Activated T-helper 2 cell treated with anti-CD3 and anti-CD28 coated beads, Interferon-gamma antibody, Interleukin-2, Interleukin-4, amounts not matched to agents 10 μg/mL and 5 μg/mL and 100 μg/mL, durations not matched to agents 14 hours and 24 hours and 36 hours (primary cell): ENCODE measurements around the gene RPL28. TPM values are rescaled to one million over a fixed set of nuclear protein-coding genes. Genes with fewer than 3 reads are reported as not detected.

Experiments used
- DNase-seq: peaks from one replicate; pipeline ENCODE4 v3.0.0; 2021; ENCODE audit warnings: low spot score
- H3K27ac Mint-ChIP-seq: one replicate; pipeline ENCODE4 v1.8.0; 2021; ENCODE audit warnings: mixed read lengths
- H3K27me3 Mint-ChIP-seq: one replicate; pipeline ENCODE4 v1.8.0; 2021; ENCODE audit warnings: low read depth, mixed read lengths
- H3K36me3 Mint-ChIP-seq: one replicate; pipeline ENCODE4 v1.8.0; 2021; ENCODE audit warnings: low read depth, mixed read lengths
- H3K4me1 Mint-ChIP-seq: one replicate; pipeline ENCODE4 v1.8.0; 2021; ENCODE audit warnings: low read depth, mixed read lengths
- H3K4me3 Mint-ChIP-seq: one replicate; pipeline ENCODE4 v1.8.0; 2021; ENCODE audit warnings: low read depth, mild to moderate bottlenecking, moderate library complexity, mixed read lengths
- H3K9me3 Mint-ChIP-seq: one replicate; pipeline ENCODE4 v1.8.0; 2021; ENCODE audit warnings: mixed read lengths
- intact Hi-C: fragments of 100-400 bp; cut with micrococcal nuclease; formaldehyde crosslinking; loops from one replicate; pipeline ENCODE4 v1.15.1; 2023
- total RNA-seq: library from RNA; stranded (reverse); gene quantifications from 2 replicates; pipeline ENCODE4 v1.2.3, GENCODE V29; 2022

Gene RPL28
- total RNA-seq, 1 donor from 2014 or later, result 2,207 TPM

DNA sequence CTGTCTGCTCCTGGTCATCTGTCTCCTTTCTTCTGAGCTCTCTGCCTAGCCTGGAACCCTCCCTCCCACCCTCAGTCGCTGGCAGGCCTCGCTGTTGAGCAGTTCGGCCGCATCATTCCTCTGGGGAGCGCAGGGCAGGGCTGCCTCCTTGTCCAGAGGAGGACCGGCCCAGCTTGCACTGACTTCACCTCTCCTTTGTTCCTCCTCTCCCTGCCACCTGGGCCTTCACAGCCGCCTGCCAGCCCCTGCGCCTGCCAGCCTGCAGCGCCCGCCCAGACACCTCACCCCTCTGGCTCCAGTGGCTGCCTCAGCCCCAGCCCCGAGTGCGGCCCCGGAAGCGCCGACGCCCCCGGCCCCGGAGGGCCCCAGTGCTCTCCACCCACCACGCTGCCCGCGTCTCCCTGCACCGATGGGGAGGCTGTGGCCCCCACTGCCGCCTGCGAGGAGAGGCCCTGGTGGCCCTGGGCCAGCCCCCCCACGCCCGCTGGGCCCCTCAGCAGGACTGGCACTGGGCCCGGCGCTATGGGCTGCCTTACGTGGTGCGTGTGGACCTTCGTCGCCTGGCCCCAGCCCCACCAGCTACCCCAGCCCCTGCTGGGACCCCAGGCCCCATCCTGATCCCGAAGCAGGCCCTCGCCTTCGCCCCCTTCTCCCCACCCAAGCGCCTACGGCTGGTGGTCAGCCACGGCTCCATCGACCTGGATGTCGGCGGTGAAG, 38.8 kb upstream of the RPL28 start:
- no peak overlapping the region for H3K27ac Mint-ChIP-seq
- no peak for DNase-seq
- H3K9me3 Mint-ChIP-seq, result no peaks in the 10 kb centered on the region
- H3K27me3 Mint-ChIP-seq, result peaks cover 8% of the 10 kb centered on the region
- no peaks in the 10 kb centered on the region for H3K4me1 Mint-ChIP-seq
- no peak overlapping the region for H3K4me3 Mint-ChIP-seq
- H3K36me3 Mint-ChIP-seq, result peaks cover 17% of the 10 kb centered on the region
- intact Hi-C loops, result no loop called here

- no peaks in the 10 kb centered on the region for H3K9me3 Mint-ChIP-seq
- no peaks in the 10 kb centered on the region for H3K4me1 Mint-ChIP-seq
- H3K27me3 Mint-ChIP-seq, result peaks cover 14% of the 10 kb centered on the region
- intact Hi-C loops, result no loop called here
- no peak overlapping the region for H3K27ac Mint-ChIP-seq
- no peak for DNase-seq
- H3K4me3 Mint-ChIP-seq, result no peak overlapping the region
- H3K36me3 Mint-ChIP-seq, result peaks cover 15% of the 10 kb centered on the region
Measured at GRCh38 chr19:55347442-55348009, 38.2 kb upstream of the RPL28 start.

DNA sequence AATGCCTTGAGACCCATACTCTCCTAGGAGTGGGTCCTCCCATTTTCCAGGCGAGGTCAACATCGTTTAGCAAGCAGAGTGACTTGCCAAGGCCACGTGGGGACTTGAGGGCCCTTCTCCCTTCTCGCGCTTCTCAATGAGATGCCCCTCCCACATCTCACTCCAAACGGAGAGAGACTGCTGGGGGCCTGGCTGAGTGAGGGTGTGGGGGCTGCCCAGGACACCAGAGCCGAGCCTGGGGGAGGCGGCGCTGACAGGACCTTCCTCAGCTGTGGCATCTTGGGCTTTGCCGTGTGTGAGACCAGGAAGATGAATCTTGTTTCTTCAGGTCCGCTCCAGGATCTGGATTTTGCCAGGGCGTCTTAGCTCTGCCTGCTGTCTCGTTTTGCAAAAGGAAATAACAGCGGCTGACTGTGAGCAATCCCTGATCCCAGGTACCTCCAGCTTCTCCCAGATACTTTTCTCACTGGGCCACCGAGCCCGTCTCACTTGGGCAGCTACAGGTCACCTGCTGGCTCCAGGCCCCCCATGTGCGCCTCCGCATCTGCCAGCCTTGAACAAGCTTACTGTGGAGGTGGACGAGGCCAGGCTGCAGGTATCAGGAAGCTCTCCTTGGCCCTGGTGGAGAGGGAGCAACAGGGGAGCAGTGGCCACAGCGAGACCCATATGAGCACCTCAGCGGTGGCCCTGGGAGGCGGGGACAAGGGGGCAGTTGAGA, 37.3 kb upstream of the RPL28 start:
- no peak for DNase-seq
- no peaks in the 10 kb centered on the region for H3K4me1 Mint-ChIP-seq
- H3K4me3 Mint-ChIP-seq, result no peak overlapping the region
- no peaks in the 10 kb centered on the region for H3K9me3 Mint-ChIP-seq
- H3K36me3 Mint-ChIP-seq, result peaks cover 7% of the 10 kb centered on the region
- H3K27ac Mint-ChIP-seq, result no peak overlapping the region
- peaks cover 24% of the 10 kb centered on the region for H3K27me3 Mint-ChIP-seq
- intact Hi-C loops, result no loop called here

DNA sequence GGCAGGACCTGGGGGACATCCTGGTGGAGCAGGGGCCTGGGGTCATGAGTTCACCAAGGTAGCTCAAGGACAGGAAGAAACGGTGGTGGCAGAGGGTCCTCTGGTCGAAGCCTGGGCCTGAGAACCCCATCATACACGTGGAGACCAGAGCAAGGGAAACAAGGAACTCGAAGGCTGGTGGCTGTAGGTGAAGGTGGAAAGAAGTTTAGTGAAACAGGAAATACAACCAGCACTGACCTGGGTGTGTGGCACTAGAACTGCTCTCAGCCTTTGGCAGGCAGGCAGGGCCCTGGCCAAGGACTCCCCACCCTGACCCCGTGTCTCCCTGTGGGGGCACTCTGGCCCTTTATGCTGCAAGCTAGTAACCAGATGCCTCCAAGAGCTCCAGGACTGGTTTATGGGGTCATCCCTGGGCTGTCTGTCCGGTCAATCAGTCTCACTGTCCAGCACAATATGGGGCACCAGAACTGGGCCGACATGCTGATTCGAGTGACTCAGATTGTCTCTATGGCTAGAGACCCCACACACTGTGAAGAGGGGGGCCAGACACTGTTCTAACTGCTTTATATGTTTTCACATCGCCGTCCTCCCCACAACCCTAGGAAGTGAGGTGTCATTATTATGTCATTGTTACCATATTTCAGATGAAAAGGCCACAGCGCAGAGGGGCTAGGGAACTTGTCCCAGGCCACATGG, 35.0 kb upstream of the RPL28 start:
- no peak overlapping the region for H3K4me3 Mint-ChIP-seq
- H3K27me3 Mint-ChIP-seq, result peaks cover 35% of the 10 kb centered on the region
- H3K4me1 Mint-ChIP-seq, result no peaks in the 10 kb centered on the region
- intact Hi-C loops, result no loop called here
- no peak for DNase-seq
- peaks cover 3% of the 10 kb centered on the region for H3K36me3 Mint-ChIP-seq
- no peaks in the 10 kb centered on the region for H3K9me3 Mint-ChIP-seq
- no peak overlapping the region for H3K27ac Mint-ChIP-seq

DNA sequence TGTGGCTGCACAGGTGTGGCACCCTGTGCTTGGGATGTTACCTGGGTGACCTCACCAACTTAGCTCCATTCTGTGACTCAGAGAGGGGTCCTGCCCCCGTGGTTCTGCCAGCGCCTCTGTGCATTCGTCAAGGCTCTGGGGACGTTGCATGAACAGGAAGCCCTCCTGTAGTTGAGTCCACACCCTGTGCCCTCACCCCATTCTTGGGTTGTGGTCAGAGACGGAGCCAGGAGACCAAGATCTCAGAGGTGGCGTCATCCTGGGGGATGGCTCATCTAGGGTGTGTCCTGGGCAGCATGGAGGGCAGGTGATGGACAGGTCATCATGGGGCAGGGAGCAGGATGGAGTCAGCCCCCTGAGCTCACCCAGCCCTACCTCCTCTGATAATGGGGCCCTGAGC, 33.7 kb upstream of the RPL28 start:
- intact Hi-C loops, result no loop called here
- Mint-ChIP-seq H3K27ac (no peak overlapping the region), H3K36me3 (peaks cover 3% of the 10 kb centered on the region), H3K27me3 (peaks cover 41% of the 10 kb centered on the region), H3K4me3 (no peak overlapping the region), H3K9me3 (no peaks in the 10 kb centered on the region), H3K4me1 (no peaks in the 10 kb centered on the region)
- no peak for DNase-seq

DNA sequence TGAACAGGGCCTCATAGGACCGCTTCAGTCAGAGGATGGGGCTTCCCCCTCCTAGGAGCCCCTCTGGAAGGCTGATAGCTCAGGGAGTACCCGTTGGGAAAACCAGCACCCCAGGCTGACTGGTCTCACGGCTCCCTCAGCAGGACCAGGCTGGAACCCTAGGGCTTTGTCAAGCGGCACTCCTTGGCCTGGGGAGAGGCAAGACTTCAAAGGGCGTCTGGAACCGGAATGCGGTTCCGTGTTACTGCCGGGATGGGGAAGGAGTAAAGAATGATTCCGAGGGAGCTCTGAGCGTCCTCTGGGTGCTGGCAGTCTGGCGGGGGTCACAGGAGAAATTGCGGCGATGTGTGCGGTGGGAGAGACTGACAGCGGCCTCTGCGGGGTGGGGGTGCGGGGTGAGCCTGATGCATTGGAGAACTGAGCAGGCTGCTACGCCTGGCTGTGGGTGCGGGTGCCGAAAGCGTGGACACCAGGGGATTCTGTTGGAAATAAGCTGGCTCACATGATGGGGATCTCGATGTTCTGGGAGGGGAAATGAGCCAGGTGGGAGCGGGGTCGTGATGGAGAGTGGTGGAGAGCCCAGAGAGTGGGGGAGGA, 33.1 kb upstream of the RPL28 start:
- Mint-ChIP-seq H3K4me3 (peak overlapping the region; percentile 15), H3K4me1 (no peaks in the 10 kb centered on the region), H3K9me3 (no peaks in the 10 kb centered on the region), H3K36me3 (peaks cover 3% of the 10 kb centered on the region), H3K27me3 (peaks cover 46% of the 10 kb centered on the region), H3K27ac (no peak overlapping the region)
- intact Hi-C loops, result no loop called here
- no peak for DNase-seq

DNA sequence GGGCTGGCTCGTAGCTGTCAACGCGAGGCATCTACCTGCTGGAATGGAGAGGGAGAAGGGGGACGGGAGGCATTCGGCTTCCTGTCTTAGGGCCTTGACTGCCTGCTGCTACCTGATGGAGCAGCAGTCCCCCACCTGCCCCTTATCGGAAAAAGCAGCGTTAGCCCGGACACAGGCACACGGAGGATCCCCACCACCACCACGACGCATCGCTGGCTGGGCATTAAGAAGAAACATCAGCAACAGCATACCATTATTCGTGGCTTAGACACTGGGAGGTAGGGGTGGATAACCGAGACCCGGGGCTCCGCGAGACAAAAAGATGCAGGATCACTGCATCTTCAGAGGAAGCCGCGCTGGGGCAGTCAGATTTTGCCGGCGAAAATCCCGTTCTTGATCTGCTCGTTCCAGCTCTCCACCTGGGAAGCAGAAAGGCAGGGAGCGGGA, 32.4 kb upstream of the RPL28 start:
- H3K27ac Mint-ChIP-seq, result no peak overlapping the region
- H3K27me3 Mint-ChIP-seq, result peaks cover 46% of the 10 kb centered on the region
- no peak for DNase-seq
- intact Hi-C loops, result no loop called here
- H3K36me3 Mint-ChIP-seq, result no peaks in the 10 kb centered on the region
- peak overlapping the region; percentile 64 for H3K4me3 Mint-ChIP-seq
- no peaks in the 10 kb centered on the region for H3K9me3 Mint-ChIP-seq
- H3K4me1 Mint-ChIP-seq, result no peaks in the 10 kb centered on the region

DNA sequence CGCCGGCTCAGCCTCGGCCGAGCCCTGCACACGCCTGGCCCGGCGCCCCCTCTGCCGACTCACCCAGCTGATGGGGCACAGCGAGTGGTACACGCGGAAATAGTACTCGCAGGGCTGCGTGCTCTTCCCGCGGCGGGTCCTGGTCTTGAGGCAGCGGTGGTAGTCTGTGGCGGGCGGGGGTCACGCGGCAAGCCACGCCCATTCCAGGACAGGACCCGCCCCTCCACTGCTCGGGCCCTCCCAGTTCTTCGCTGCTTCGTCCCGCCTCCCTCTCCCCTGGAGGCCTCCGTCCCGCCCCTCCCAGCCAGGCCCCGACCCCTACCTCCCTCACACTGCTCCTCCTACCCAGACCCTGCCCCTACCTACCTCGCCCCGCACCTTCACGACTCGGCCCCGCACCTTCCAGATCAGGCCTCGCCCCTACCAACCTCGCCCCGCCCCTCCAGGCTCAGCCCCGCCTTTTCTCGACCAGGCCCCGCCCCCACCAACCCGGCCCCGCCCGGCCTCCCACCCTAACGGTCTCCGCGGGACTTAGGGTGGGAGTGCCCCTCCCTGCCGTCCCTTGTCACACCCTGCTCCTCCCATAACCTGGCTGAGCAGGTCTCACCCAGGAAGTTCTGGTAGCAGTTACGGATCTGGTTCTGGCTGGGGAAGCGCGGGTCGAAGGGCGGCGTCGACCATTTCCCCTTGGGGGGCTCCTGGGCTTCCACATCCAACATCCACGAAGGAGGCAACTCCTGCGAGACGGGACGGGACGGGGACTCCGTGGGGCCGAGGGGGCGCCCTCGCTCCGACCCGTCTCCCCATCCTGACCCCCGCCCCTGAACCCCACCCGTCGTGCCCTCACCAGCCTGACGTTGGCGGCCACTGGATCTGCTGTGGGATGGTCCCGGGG, 31.7 kb upstream of the RPL28 start:
- no peak overlapping the region for H3K27ac Mint-ChIP-seq
- peaks cover 46% of the 10 kb centered on the region for H3K27me3 Mint-ChIP-seq
- DNase-seq, result peak; percentile 31
- no peaks in the 10 kb centered on the region for H3K9me3 Mint-ChIP-seq
- no peaks in the 10 kb centered on the region for H3K36me3 Mint-ChIP-seq
- no peaks in the 10 kb centered on the region for H3K4me1 Mint-ChIP-seq
- peak overlapping the region; percentile 64 for H3K4me3 Mint-ChIP-seq
- intact Hi-C loops, result no loop called here

GRCh38 chr19:55354698-55355212, 31.0 kb upstream of the RPL28 start, which contains the start of gene COX6B2:
TSS of gene COX6B2 (minus strand) at chr19:55354719. CDS start at chr19:55354521, 198 bp downstream.
- Mint-ChIP-seq H3K27me3 (peaks cover 46% of the 10 kb centered on the region), H3K9me3 (no peaks in the 10 kb centered on the region), H3K4me1 (no peaks in the 10 kb centered on the region), H3K4me3 (peak within 1 kb of the TSS; percentile 64), H3K27ac (no peak within 1 kb of the TSS), H3K36me3 (no peaks in the 10 kb centered on the region)
- intact Hi-C loops, result no loop called here
- DNase-seq, result no peak

GRCh38 chr19:55355213-55355821, 30.4 kb upstream of the RPL28 start:
- H3K36me3 Mint-ChIP-seq, result no peaks in the 10 kb centered on the region
- H3K27me3 Mint-ChIP-seq, result peaks cover 46% of the 10 kb centered on the region
- intact Hi-C loops, result no loop called here
- H3K4me1 Mint-ChIP-seq, result no peaks in the 10 kb centered on the region
- no peak overlapping the region for H3K27ac Mint-ChIP-seq
- no peak for DNase-seq
- no peak overlapping the region for H3K4me3 Mint-ChIP-seq
- H3K9me3 Mint-ChIP-seq, result no peaks in the 10 kb centered on the region

- peaks cover 22% of the 10 kb centered on the region for H3K27me3 Mint-ChIP-seq
- H3K27ac Mint-ChIP-seq, result no peak overlapping the region
- intact Hi-C loops, result no loop called here
- H3K4me3 Mint-ChIP-seq, result no peak overlapping the region
- H3K36me3 Mint-ChIP-seq, result no peaks in the 10 kb centered on the region
- no peaks in the 10 kb centered on the region for H3K9me3 Mint-ChIP-seq
- no peaks in the 10 kb centered on the region for H3K4me1 Mint-ChIP-seq
- DNase-seq, result no peak
Measured at GRCh38 chr19:55358493-55358892, 27.2 kb upstream of the RPL28 start.
